T-helper 1 cell treated with Interleukin-12 subunit alpha and Interleukin-12 subunit beta and Interleukin-4 antibody, amounts not matched to agents 30 ng/mL and 1 ng/mL, for 36 hours (primary cell): Measurements from ENCODE around the gene PPP1CC. TPM values are rescaled to one million over a fixed set of nuclear protein-coding genes. Genes with fewer than 3 reads are reported as not detected.

Source experiments
- intact Hi-C: fragments of 100-400 bp; cut with micrococcal nuclease; formaldehyde crosslinking; loops from one replicate; pipeline ENCODE4 v1.15.1; 2024
- total RNA-seq: library from RNA; stranded (reverse); gene quantifications from 2 replicates; pipeline ENCODE4 v1.2.3, GENCODE V29; 2022

PPP1CC gene
- total RNA-seq, 1 donor from 2014 or later: 234 TPM

DNA sequence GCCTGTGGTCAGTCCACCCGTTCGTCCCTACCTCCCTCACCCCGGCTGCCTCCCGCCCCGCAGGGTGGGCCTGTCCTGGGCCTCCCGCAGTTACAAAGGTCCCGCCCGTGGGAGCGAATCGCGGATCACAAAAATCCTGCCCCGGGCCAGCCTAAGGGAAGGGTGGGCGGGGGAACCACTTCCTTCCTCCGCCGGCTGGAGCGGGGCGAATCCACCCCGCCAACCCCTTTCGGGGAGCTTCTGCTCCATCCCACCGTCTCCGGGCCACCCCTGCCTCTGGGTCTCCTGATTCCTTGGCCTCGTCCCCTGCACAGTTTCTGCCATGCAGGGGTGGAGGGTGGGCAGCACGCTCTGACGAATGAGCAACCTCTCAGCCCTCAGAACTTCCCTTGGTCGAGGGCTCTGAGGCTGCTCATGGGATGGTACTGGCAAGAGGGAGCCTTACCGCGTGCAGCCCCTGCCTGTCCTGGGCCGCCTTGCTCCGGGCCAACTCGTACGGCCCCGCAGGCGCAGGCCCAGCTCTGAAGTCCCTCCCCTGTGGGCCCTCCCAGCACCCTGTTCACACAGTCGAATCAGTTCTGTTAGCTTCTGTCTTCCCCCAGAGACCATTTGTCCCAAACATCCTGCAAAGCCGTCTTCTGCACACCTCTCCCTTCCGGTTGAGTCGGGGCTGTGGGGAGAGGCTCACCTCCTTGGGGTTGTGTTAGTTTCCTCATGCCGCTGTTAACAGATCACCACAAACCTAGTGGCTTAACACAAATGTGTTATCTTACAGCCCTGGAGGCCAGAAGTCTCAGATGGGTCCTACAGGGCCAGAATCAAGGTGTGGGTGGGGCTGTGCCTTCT lies 53.2 kb downstream of the PPP1CC start:
- intact Hi-C loops: loop anchor here (1.0 to 2.0 kb wide), 8 partner anchors 9 to 239 kb away; partner anchors contain the start of genes ARPC3, FAM216A, GPN3 and PPP1CC

DNA sequence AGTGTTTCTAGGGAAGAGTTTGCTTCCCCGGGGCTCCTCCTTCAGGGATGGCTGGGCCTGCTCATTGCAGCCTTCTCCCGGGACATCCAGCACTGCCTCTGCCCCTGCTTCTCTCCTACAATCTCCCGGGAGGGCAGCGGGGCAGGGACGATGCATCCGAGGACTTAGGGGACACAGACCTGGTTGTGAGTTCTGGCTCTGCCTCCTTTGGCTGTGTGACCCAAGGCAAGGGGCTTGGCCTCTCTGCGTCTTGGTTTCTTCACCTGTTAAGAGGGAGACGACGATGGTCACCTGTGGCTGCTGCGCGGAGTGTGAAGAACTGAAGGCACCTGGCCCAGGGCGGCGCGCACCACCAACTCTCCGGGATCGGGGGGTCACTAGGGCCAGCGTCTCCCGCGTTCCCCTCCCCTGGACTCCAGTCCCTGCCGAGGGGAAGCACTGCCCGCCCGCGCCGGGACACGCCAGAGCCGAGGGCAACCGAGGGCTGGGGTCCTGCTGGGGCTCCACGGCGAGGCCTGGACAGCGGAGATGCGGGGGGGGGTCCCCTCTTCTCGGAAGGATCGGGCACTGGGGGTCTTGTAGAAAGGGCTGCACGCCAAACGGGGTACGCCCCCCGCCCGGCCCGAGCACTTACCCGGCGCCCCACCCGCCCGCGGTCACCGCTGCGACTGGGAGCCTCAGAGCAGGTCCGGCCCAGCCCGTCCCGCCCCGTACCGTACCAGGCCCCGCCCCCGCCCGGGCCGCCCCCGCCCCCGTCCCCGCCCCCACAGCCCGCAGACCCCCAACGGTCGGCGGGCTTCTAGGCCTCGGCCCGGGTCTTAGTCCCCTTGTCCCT lies 54.0 kb downstream of the PPP1CC start, which contains the start of gene HVCN1:
HVCN1 (minus strand) TSS at position 670 of the 835 bp plus-strand sequence. CDS start 5,870 bp downstream, outside the sequence.
- intact Hi-C loops: loop anchor here (1.0 to 2.0 kb wide), 6 partner anchors 18 to 238 kb away; partner anchors contain the start of genes ARPC3, FAM216A, GPN3 and PPP1CC

- intact Hi-C loops: loop anchor here (2.0 kb wide), 2 partner anchors 219 to 237 kb away; partner anchors contain the start of genes ARPC3, FAM216A and GPN3
These were observed 55.1 kb downstream of the PPP1CC start for GRCh38 chr12:110687396-110688169.

GRCh38 chr12:110686294-110686903 lies 56.3 kb downstream of the PPP1CC start:
- intact Hi-C loops: no loop called here

DNA sequence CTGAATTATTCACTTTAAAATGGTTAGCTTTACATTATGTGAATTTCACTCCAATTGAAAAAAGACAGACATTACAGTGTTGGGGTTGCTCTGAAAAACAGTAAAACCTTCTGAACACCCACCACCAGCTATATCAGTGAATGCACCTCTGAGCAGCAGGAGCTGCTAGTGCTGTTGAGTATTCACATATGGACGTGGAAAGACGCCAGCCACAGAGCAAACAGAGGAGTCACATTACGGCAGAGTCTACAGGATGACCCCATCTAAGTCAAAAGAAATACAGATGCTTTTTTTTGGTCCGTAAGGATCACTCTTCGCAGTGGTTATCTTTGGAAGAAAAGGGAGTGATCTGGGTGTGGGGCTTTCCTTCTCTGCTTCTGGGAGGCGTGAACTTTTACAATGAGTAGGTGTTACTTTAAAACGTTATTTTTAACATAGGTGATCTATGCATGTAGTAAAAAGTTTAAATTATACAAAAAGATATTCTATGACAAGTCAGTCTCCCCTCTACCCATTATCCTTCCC lies 58.3 kb downstream of the PPP1CC start:
- intact Hi-C loops: no loop called here

DNA sequence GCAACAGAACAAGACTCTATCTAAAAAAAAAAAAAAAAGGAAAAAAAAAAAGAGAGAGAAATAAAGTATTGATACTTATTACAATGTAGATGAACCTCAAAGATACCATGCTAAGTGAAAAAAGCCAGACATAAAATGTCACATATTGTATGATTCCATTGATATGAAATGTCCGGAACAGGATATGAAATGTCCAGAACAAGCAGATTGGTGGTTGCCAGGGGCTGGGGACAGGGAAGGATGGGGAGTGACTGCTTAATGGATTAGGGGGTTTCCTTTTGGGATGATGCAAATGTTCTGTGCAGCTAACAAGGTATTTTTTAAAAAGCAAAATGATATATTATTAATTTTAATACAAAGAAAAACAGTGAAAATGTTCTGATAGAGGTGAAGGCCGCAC lies 58.8 kb downstream of the PPP1CC start:
- intact Hi-C loops: no loop called here

DNA sequence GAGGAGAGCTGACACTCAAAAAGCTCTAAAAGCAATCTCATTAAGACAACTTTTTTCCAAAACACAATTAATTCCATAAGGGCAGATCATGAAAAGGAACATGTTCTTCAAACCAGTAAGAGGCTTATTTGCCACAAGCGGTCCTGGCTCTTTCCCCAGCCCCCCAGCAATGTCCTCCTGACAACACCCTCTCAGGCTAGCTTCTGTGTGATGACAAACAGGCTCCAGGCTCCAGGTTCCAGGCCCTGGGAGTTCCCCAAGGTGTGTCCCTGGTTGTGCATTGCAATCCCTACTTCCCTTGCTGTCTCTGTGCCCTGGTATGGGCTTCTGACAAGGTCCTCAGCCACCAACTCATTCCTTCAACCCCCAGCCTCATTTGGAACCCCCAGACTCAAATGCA lies 62.7 kb downstream of the PPP1CC start:
- intact Hi-C loops: no loop called here

DNA sequence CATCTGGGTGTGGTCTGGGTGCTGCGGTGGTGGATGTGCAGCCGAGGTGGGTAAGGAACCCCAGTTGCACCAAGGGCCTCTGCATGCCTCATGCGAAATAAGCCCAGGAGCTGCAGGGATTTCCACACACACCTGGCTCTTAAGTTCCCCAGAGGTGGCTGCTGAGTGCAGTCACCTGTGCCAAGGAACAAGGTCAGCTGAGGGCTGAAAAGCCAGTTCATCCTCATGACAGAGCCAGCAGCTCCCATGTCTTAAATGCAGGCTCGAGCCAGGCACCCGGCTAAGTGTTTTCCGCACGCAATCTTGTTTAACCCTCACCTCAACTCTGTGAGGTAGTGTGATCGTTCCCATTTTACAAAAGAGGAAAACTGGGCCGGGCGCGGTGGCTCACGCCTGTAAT lies 63.5 kb downstream of the PPP1CC start:
- intact Hi-C loops: no loop called here

- intact Hi-C loops: no loop called here
These were observed 64.7 kb downstream of the PPP1CC start for GRCh38 chr12:110677982-110678381.

DNA sequence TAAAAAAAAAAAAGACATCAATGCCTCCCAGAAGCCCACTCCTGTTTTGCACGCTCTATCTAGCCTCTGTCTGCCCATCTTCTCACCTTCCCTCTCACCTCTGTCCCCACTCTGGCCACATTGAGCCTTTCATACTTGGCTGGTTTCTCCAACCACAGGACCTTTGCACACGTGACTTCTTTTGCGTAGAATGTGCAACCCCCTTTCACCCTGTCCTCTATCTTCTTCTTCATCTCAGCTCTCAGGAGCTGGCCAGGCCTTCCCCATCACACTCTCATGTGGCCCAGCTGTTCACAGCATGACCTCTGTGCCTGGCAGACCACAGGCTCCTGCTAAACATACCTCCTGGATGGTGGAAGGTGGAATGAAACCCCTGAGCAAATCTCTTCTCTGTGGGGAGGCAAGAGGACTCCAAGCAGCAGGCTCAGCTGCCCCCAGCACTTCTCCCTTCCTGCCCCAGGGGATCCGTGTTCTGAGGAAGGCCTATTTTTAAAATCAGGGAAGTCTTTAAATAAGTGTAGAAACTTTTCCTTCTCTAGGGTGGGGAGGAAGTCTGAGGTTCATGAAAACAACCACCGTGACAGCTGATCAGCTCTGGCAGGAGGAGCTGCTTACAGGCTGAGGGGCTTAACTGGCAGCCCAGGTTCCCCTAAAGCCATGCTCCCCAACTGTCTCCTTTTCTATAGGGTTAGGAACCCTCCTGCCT lies 65.3 kb downstream of the PPP1CC start:
- intact Hi-C loops: no loop called here

- intact Hi-C loops: no loop called here
These were observed 66.5 kb downstream of the PPP1CC start for GRCh38 chr12:110676171-110676570.

GRCh38 chr12:110670161-110670701 lies 72.5 kb downstream of the PPP1CC start:
- intact Hi-C loops: loop anchor here (1.0 kb wide), 2 partner anchors 19 to 156 kb away; partner anchors contain the start of gene HVCN1

Other genes with a start within 250 kb of the PPP1CC start
- gene VPS29, start 240.8 kb downstream of the PPP1CC start, total RNA-seq: 135 and 138 TPM in 2 replicates
- 0.90 and 1.3 TPM in 2 replicates for gene RAD9B, start 240.6 kb downstream of the PPP1CC start, total RNA-seq
- 39.1 and 39.8 TPM in 2 replicates for gene PPTC7, start 159.6 kb downstream of the PPP1CC start, total RNA-seq
- gene TCTN1, start 128.8 kb downstream of the PPP1CC start, total RNA-seq: 3.2 and 4.2 TPM in 2 replicates
- gene HVCN1, start 53.8 kb downstream of the PPP1CC start, total RNA-seq: 8.9 and 10.6 TPM in 2 replicates
- not detected in 2 replicates for gene CCDC63, start 104.1 kb upstream of the PPP1CC start, total RNA-seq
- gene MYL2, start 177.7 kb upstream of the PPP1CC start, total RNA-seq: not detected in 2 replicates